Activated naive CD4-positive, alpha-beta T cell treated with anti-CD3 and anti-CD28 coated beads, Interleukin-2, amount 50 U/mL, for 24 hours (primary cell): ENCODE data around the gene HCN1.
"Not testable (repeated sequence)": the region's sequence is repeated elsewhere in the genome, so short reads cannot be mapped to it uniquely, and the experiment has no call there.

Experiments used
- H3K27ac Mint-ChIP-seq: one replicate; pipeline ENCODE4 v1.8.0; 2021; ENCODE audit warnings: mild to moderate bottlenecking, mixed read lengths
- H3K27me3 Mint-ChIP-seq: one replicate; pipeline ENCODE4 v1.8.0; 2021; ENCODE audit warnings: mixed read lengths
- H3K36me3 Mint-ChIP-seq: one replicate; pipeline ENCODE4 v1.8.0; 2021; ENCODE audit warnings: mixed read lengths
- H3K4me1 Mint-ChIP-seq: one replicate; pipeline ENCODE4 v1.8.0; 2021; ENCODE audit warnings: mixed read lengths
- H3K4me3 Mint-ChIP-seq: one replicate; pipeline ENCODE4 v1.8.0; 2021; ENCODE audit warnings: mild to moderate bottlenecking, mixed read lengths
- H3K9me3 Mint-ChIP-seq: one replicate; pipeline ENCODE4 v1.8.0; 2021; ENCODE audit warnings: mixed read lengths

The HCN1 gene

DNA sequence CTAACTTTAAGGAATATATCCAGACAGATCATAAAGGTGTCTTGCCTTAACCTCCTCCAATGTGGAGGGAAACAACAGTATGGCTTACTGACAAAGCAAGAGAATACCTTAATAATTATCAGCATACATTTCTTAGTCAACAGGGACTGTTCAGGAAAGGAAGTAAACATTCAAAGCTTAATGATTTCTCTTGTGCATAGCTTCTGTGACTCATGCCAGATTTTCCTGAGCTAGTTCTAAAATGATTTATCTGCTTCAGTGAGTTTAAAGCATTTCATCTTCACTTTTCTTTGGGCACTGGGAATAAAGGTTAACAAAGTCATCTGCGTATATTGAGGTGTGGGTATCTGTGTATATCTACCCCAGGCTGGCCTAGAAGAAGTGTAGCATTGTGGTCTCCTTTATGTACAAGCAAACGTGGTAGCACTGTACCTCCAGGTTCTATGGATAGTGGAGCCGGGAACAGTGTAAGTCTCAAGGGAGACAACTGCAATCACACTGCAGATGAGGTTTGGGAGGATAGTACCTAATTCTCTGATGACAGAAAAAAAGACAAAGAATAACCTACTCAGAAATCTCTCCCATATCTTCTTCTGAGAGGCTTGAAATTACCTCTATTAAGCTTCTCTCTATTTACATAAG, 284.1 kb downstream of the HCN1 start:
- Mint-ChIP-seq H3K27ac (no peak overlapping the region), H3K27me3 (no peaks in the 10 kb centered on the region), H3K4me3 (no peak overlapping the region), H3K9me3 (no peaks in the 10 kb centered on the region), H3K4me1 (no peaks in the 10 kb centered on the region), H3K36me3 (no peaks in the 10 kb centered on the region)

DNA sequence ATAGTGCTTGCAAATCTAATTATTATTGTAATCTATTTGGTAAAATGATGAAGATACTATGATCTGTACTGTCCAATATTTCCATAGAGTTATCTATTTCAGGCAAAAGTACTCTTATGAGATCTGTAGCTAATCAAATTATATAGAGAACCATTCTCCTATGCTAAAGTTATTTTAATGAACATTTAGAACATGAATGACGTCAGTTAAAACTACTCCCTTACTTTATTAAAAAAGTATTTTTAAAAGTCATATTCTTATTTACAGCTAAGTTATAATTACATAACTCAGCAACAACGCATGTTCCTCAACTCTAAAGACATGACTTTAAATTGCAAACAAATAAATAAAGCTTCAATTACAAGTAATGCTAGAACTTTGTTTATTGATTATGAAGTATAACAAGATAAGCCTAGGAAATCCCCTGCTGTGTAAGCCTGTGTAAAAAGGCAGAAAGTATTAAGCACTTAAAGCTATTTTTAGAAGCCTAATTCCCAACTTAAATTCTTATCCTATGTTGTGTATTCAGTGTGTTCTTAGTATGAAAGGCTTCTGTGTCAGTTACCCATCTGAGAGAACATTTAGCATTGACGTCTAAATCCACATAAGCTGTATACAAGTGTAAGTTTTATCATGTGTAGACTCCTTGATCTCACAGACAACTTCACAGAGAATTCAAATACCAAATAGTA, 285.7 kb downstream of the HCN1 start:
- Mint-ChIP-seq H3K27ac (no peak overlapping the region), H3K36me3 (no peaks in the 10 kb centered on the region), H3K9me3 (no peaks in the 10 kb centered on the region), H3K4me1 (no peaks in the 10 kb centered on the region), H3K4me3 (no peak overlapping the region), H3K27me3 (no peaks in the 10 kb centered on the region)

- no peaks in the 10 kb centered on the region for H3K9me3 Mint-ChIP-seq
Observed at GRCh38 chr5:45408067-45408466, 288.1 kb downstream of the HCN1 start.

GRCh38 chr5:45402804-45403455, 293.2 kb downstream of the HCN1 start:
- Mint-ChIP-seq H3K4me1 (no peaks in the 10 kb centered on the region), H3K27ac (no peak overlapping the region), H3K36me3 (no peaks in the 10 kb centered on the region), H3K9me3 (no peaks in the 10 kb centered on the region), H3K27me3 (no peaks in the 10 kb centered on the region), H3K4me3 (no peak overlapping the region)

More at GRCh38 chr5:45408067-45408466, 288.1 kb downstream of the HCN1 start:
- Mint-ChIP-seq H3K4me3 (no peak overlapping the region), H3K27ac (no peak overlapping the region), H3K36me3 (no peaks in the 10 kb centered on the region), H3K27me3 (no peaks in the 10 kb centered on the region), H3K4me1 (no peaks in the 10 kb centered on the region)

DNA sequence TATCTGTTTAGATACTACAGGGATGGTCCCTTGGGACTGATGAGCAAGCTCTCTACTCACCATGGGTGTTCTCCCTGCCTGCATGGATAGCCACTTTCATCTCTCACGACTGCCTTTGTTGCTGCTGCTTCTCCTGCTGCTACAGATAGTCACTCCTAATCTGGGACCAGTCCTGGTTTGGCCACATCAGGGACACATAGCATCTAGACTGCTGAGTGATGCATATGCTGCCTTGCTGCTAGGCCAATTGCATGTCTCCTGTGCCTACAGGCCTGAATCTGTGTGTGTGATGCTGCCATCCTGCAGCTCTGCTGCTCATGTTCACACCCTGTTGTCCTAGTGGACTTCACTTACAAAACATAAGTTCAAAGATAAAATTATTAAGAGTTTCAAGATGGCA, 297.1 kb downstream of the HCN1 start:
- Mint-ChIP-seq H3K4me1 (no peaks in the 10 kb centered on the region), H3K27ac (no peak overlapping the region), H3K27me3 (no peaks in the 10 kb centered on the region), H3K4me3 (no peak overlapping the region), H3K9me3 (no peaks in the 10 kb centered on the region), H3K36me3 (no peaks in the 10 kb centered on the region)

GRCh38 chr5:45385321-45386058, 310.7 kb downstream of the HCN1 start:
- Mint-ChIP-seq H3K27ac (no peak overlapping the region), H3K27me3 (no peaks in the 10 kb centered on the region), H3K4me3 (no peak overlapping the region), H3K9me3 (peaks cover 14% of the 10 kb centered on the region), H3K4me1 (no peaks in the 10 kb centered on the region), H3K36me3 (no peaks in the 10 kb centered on the region)

DNA sequence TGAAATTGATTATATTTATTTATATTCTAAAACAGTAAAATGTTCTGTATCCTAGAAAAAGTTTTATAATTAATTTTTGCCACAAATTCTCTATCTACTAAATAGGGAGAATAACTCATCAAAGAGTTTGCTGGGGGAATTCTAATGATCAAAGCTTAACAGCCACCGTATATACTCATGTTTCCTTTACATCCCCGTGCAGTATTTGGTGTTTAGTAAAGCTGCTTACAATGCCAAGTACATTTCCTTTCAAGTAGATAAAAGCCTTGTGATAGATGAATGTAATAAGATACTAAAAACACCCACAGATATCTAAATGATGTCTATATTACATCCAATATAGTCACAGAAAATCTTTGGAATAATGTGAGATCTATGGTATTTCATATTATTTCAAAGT, 312.2 kb downstream of the HCN1 start:
- Mint-ChIP-seq H3K27ac (no peak overlapping the region), H3K9me3 (peaks cover 14% of the 10 kb centered on the region), H3K4me1 (no peaks in the 10 kb centered on the region), H3K4me3 (no peak overlapping the region), H3K36me3 (no peaks in the 10 kb centered on the region), H3K27me3 (no peaks in the 10 kb centered on the region)

DNA sequence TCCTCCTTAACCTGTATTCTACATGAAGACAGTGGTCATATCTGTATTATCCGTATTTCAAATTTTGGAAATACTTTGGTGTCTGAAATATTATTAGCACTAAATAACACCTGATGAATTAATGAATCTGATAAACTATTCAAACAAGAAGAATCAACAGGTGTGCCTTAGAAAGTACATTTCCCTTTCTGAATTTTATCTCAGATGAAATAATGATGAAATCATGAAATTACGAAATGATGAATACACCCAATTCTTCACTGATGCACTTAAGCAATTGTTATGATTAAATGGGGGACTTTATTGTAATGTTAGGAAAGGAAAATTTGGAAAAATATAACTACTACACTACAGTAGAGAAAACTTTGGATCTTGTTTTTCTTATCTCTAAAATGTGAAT, 313.6 kb downstream of the HCN1 start:
- Mint-ChIP-seq H3K4me3 (no peak overlapping the region), H3K4me1 (no peaks in the 10 kb centered on the region)

DNA sequence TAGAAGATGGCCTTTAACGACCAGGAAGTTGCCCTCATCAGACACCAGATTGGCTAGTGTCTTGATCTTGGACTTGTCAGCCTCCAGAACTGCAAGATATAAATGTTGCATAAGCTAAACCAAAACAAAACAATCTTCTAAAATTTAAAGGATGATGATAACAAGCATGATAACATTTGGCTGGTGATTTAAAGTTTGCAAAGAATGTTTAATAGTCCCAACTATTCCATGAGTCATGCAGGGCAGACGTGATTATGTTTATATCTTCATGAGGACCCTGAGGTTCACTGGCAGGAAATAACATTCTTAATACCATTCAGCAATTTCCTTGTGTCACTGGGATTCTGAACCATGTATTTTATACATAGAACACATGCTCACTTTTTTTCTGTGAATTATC, 319.8 kb downstream of the HCN1 start:
- H3K4me3 Mint-ChIP-seq: no peak overlapping the region
- H3K36me3 Mint-ChIP-seq: no peaks in the 10 kb centered on the region
- peaks cover 13% of the 10 kb centered on the region for H3K9me3 Mint-ChIP-seq
- no peaks in the 10 kb centered on the region for H3K4me1 Mint-ChIP-seq
- no peak overlapping the region for H3K27ac Mint-ChIP-seq
- no peaks in the 10 kb centered on the region for H3K27me3 Mint-ChIP-seq

More for the DNA sequence above, 313.6 kb downstream of the HCN1 start:
- no peaks in the 10 kb centered on the region for H3K27me3 Mint-ChIP-seq
- H3K27ac Mint-ChIP-seq: no peak overlapping the region
- H3K9me3 Mint-ChIP-seq: peaks cover 14% of the 10 kb centered on the region
- no peaks in the 10 kb centered on the region for H3K36me3 Mint-ChIP-seq

DNA sequence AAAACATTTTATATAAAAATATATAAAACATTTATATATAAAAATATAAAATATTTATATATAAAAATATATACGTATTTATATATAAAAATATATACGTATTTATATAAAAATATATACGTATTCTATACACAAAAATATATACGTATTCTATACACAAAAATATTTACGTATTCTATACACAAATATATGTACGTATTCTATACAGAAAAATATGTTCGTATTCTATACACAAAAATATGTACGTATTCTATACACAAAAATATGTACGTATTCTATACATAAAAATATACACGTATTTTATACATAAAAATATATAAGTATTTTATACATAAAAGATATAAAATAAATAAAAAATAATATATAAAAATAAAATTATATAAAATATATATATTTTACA, 323.6 kb downstream of the HCN1 start:
- Mint-ChIP-seq H3K27me3 (no peaks in the 10 kb centered on the region), H3K27ac (no peak overlapping the region), H3K4me1 (no peaks in the 10 kb centered on the region), H3K9me3 (peaks cover 16% of the 10 kb centered on the region), H3K4me3 (no peak overlapping the region), H3K36me3 (no peaks in the 10 kb centered on the region)

DNA sequence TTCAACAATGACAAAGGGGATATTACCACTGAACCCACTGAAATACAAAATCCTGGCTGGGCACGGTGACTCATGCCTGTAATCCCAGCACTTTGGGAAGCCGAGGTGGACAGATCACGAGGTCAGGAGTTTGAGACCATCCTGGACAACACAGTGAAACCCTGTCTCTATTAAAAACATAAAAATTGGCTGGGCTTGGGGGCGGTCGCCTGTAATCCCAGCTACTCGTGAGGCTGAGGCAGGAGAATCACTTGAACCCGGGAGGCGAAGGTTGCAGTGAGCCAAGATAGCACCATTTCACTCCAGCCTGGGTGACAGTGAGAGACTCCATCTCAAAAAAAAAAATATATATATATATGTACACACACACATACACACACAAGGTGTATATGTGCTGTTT, 324.8 kb downstream of the HCN1 start:
- not testable (repeated sequence) for H3K4me1 Mint-ChIP-seq, H3K27ac Mint-ChIP-seq, H3K36me3 Mint-ChIP-seq, H3K4me3 Mint-ChIP-seq, H3K27me3 Mint-ChIP-seq
- H3K9me3 Mint-ChIP-seq: peaks cover 13% of the 10 kb centered on the region

- H3K36me3 Mint-ChIP-seq: no peaks in the 10 kb centered on the region
- H3K4me1 Mint-ChIP-seq: no peaks in the 10 kb centered on the region
- no peak overlapping the region for H3K4me3 Mint-ChIP-seq
- H3K27me3 Mint-ChIP-seq: no peaks in the 10 kb centered on the region
- H3K9me3 Mint-ChIP-seq: peaks cover 17% of the 10 kb centered on the region
- H3K27ac Mint-ChIP-seq: no peak overlapping the region
Observed at GRCh38 chr5:45355189-45355992, 340.8 kb downstream of the HCN1 start.

GRCh38 chr5:45336464-45336863, 359.7 kb downstream of the HCN1 start:
- Mint-ChIP-seq H3K27ac (no peak overlapping the region), H3K27me3 (no peaks in the 10 kb centered on the region), H3K4me1 (no peaks in the 10 kb centered on the region), H3K4me3 (no peak overlapping the region), H3K36me3 (no peaks in the 10 kb centered on the region), H3K9me3 (peaks cover 10% of the 10 kb centered on the region)

- H3K4me1 Mint-ChIP-seq: no peaks in the 10 kb centered on the region
- no peaks in the 10 kb centered on the region for H3K27me3 Mint-ChIP-seq
- H3K4me3 Mint-ChIP-seq: no peak overlapping the region
- peaks cover 10% of the 10 kb centered on the region for H3K9me3 Mint-ChIP-seq
- no peaks in the 10 kb centered on the region for H3K36me3 Mint-ChIP-seq
- no peak overlapping the region for H3K27ac Mint-ChIP-seq
Observed at GRCh38 chr5:45335978-45336377, 360.2 kb downstream of the HCN1 start.

GRCh38 chr5:45335346-45335745, 360.8 kb downstream of the HCN1 start:
- H3K36me3 Mint-ChIP-seq: no peaks in the 10 kb centered on the region
- H3K27ac Mint-ChIP-seq: no peak overlapping the region
- no peak overlapping the region for H3K4me3 Mint-ChIP-seq
- no peaks in the 10 kb centered on the region for H3K4me1 Mint-ChIP-seq
- H3K9me3 Mint-ChIP-seq: peaks cover 8% of the 10 kb centered on the region
- no peaks in the 10 kb centered on the region for H3K27me3 Mint-ChIP-seq
